Measurements from ENCODE around the gene ZNF654.
A peak's percentile ranks its signal among the peaks of the same experiment; 100 is the strongest.

Gene ZNF654

DNA sequence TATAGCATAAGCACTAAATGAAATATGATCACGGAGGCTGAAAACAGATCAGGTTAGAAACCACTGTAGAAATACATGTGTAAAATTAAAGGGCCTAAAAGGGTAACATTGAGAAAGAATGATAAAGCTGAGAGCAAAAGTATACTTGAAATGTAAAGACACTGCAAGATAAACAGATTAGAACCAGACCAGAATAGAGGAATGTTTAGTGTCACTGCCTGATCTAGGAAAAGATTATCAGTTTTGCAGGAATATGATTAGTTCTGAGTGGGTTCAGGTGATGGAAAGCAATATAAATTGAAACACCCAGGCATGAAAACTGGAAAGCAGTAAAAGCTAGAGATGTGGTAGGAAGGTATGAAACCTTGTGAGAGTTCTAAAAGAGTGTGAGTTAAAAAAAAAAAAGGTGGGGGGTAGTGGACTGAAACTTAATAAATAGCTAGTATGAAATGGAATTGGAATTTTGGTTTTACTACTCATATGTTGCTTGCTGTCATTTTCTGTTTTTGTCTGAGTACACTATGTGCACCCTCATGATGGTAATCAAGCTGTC, 74.7 kb downstream of the ZNF654 start:
- Histone ChIP-seq H3K4me3 (ENCODE audit: low read length in 2 of 2) (no peak overlapping the region), H3K27ac (ENCODE audit: low read length) (no peak overlapping the region), H3K4me1 (ENCODE audit: control insufficient read depth, insufficient read depth, low read length) (no peaks in the 10 kb centered on the region), H3K9ac (ENCODE audit: low read length in 2 of 2) (no peak overlapping the region), H3K36me3 (ENCODE audit: control insufficient read depth in 2 of 2, insufficient read depth in 2 of 2, low read length in 2 of 2) (peaks cover 0 to 3% of the 10 kb centered on the region in 2 donors), H3K27me3 (ENCODE audit: control insufficient read depth in 1 of 2, insufficient read depth in 2 of 2, low read length in 2 of 2) (no peaks in the 10 kb centered on the region), H3K9me3 (ENCODE audit: control insufficient read depth in 2 of 2, low read length in 2 of 2) (no peaks in the 10 kb centered on the region)

DNA sequence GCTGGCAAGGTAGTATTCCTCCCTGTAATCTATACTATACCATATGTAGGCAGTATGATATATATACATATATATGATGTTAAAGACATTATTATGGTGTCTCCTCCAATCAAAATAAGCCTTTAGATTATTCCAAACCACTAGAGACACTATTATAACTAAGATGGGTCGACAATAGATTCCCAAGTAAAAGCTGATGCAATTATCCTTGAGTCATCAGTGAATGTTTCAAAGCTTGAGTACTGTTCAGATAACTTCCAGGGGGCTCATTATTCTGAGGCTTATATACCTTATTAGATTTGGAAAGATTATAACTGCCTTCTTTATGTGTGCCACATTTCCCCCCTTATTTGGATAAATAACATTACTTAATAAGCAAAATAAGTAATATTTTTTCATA, 78.8 kb downstream of the ZNF654 start:
- no peaks in the 10 kb centered on the region for H3K4me1 ChIP-seq (ENCODE audit: control insufficient read depth, insufficient read depth, low read length)
- H3K9me3 ChIP-seq (ENCODE audit: control insufficient read depth in 2 of 2, low read length in 2 of 2): no peaks in the 10 kb centered on the region

DNA sequence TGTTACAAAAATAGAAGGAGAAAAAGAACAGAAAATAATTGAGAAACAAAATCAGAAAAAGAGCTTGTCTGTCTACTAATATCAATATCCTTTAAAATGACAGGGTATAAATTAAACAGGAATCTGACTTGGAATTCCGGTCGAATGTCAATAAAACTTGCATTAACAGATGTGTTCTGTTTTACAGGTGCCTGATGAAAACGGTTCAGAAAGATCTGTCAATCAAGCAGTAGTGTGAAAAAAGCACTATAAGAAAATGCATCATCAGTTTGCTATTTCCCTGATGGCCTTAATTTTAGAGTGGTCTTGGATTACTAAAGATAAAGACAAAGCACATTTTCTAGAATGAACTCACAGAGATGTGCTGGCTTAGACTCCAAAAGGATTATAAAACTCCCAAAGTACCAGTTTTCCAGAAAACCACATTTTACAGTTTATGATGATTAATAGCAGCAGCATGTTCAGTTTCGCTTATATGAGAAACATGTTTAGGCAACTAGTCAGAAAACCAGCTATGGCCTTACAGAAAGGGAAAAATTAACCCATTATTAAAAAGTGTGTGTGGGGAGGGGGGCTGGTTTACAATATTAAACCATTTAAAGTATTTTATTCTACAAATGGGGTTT, 82.5 kb downstream of the ZNF654 start:
- no peaks in the 10 kb centered on the region for H3K4me1 ChIP-seq (ENCODE audit: control insufficient read depth, insufficient read depth, low read length)
- H3K27ac ChIP-seq (ENCODE audit: low read length): no peak overlapping the region
- H3K36me3 ChIP-seq (ENCODE audit: control insufficient read depth in 2 of 2, insufficient read depth in 2 of 2, low read length in 2 of 2): peaks cover 4 to 20% of the 10 kb centered on the region in 2 donors
- H3K9me3 ChIP-seq (ENCODE audit: control insufficient read depth in 2 of 2, low read length in 2 of 2): no peaks in the 10 kb centered on the region
- no peak overlapping the region for H3K4me3 ChIP-seq (ENCODE audit: low read length in 2 of 2)
- no peaks in the 10 kb centered on the region for H3K27me3 ChIP-seq (ENCODE audit: control insufficient read depth in 1 of 2, insufficient read depth in 2 of 2, low read length in 2 of 2)
- no peak overlapping the region for H3K9ac ChIP-seq (ENCODE audit: low read length in 2 of 2)

More for the DNA sequence above, 78.8 kb downstream of the ZNF654 start:
- no peak overlapping the region for H3K9ac ChIP-seq (ENCODE audit: low read length in 2 of 2)
- no peak overlapping the region for H3K27ac ChIP-seq (ENCODE audit: low read length)
- H3K36me3 ChIP-seq (ENCODE audit: control insufficient read depth in 2 of 2, insufficient read depth in 2 of 2, low read length in 2 of 2): peaks cover 4 to 23% of the 10 kb centered on the region in 2 donors
- H3K4me3 ChIP-seq (ENCODE audit: low read length in 2 of 2): no peak overlapping the region
- H3K27me3 ChIP-seq (ENCODE audit: control insufficient read depth in 1 of 2, insufficient read depth in 2 of 2, low read length in 2 of 2): no peaks in the 10 kb centered on the region

DNA sequence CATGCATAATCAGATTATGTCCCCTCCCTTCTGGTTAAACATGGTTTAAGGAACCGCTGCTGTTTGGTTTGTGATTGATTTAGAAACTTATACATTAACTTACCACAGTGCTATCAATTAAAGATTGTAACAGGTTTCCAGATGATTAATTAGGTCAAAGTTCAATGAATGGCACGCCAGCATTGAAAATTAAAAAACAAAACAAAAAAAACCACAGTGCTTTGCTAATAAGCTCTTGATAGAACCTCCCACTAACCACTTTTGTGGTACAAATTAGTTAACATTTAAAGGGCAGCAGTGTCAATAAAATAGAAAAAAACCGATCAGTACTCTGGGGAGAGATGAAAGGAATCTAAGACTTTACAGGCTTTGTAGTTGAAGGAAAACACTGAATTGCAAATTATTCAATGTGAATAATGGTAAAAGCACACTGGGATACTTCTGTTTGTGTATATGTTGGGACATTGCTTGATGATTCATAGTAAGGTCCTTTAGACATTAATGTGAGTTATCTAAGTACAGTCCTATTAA, 83.1 kb downstream of the ZNF654 start:
- H3K4me1 ChIP-seq (ENCODE audit: control insufficient read depth, insufficient read depth, low read length): no peaks in the 10 kb centered on the region
- peaks cover 4 to 20% of the 10 kb centered on the region in 2 donors for H3K36me3 ChIP-seq (ENCODE audit: control insufficient read depth in 2 of 2, insufficient read depth in 2 of 2, low read length in 2 of 2)
- H3K9me3 ChIP-seq (ENCODE audit: control insufficient read depth in 2 of 2, low read length in 2 of 2): no peaks in the 10 kb centered on the region
- H3K27me3 ChIP-seq (ENCODE audit: control insufficient read depth in 1 of 2, insufficient read depth in 2 of 2, low read length in 2 of 2): no peaks in the 10 kb centered on the region
- H3K9ac ChIP-seq (ENCODE audit: low read length in 2 of 2): no peak overlapping the region
- H3K4me3 ChIP-seq (ENCODE audit: low read length in 2 of 2): no peak overlapping the region
- no peak overlapping the region for H3K27ac ChIP-seq (ENCODE audit: low read length)

DNA sequence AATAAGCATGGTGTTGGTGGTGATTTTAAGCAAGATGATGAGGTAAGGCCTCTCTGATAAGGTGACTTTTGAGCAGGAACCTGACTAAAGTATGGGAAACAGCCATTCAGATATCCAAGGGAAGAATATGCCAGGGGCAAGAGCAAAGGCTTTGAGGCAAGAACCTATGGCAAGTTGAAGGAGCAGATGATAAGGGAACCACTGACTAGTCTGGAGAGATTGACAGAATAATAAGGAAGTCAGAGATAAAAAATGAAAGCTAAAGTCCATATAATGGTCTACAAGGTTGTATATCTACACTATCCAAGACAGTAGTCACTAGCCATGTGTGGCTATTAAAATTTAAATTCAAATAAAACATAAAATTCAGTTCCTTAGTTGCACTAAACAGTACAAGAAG, 88.2 kb downstream of the ZNF654 start:
- no peak overlapping the region for H3K9ac ChIP-seq (ENCODE audit: low read length in 2 of 2)
- H3K4me1 ChIP-seq (ENCODE audit: control insufficient read depth, insufficient read depth, low read length): peaks cover 4% of the 10 kb centered on the region
- H3K27ac ChIP-seq (ENCODE audit: low read length): no peak overlapping the region
- no peaks in the 10 kb centered on the region for H3K27me3 ChIP-seq (ENCODE audit: control insufficient read depth in 1 of 2, insufficient read depth in 2 of 2, low read length in 2 of 2)
- H3K4me3 ChIP-seq (ENCODE audit: low read length in 2 of 2): no peak overlapping the region
- H3K36me3 ChIP-seq (ENCODE audit: control insufficient read depth in 2 of 2, insufficient read depth in 2 of 2, low read length in 2 of 2): no peaks in the 10 kb centered on the region
- H3K9me3 ChIP-seq (ENCODE audit: control insufficient read depth in 2 of 2, low read length in 2 of 2): no peaks in the 10 kb centered on the region

DNA sequence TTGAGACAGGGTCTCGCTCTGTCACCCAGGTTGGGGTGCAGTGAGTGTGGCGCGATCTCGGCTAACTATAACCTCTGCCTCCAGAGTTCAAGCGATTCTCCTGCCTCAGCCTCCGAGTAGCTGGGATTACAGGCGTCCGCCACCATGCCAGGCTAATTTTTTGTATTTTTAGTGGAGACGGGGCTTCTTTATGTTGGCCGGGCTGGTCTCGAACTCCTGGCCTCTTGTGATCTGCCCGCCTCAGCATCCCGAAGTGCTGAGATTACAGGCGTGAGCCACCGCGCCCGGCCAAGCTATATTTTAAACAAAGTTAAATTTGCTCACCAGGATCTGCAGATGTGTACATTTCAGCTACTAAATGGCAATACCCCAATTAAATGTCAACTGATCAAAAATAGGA, 89.6 kb downstream of the ZNF654 start:
- Histone ChIP-seq H3K9ac (ENCODE audit: low read length in 2 of 2) (no peak overlapping the region), H3K27me3 (ENCODE audit: control insufficient read depth in 1 of 2, insufficient read depth in 2 of 2, low read length in 2 of 2) (no peaks in the 10 kb centered on the region), H3K4me3 (ENCODE audit: low read length in 2 of 2) (peak overlapping the region; percentile 75 to 99), H3K27ac (ENCODE audit: low read length) (no peak overlapping the region), H3K4me1 (ENCODE audit: control insufficient read depth, insufficient read depth, low read length) (peaks cover 4% of the 10 kb centered on the region), H3K36me3 (ENCODE audit: control insufficient read depth in 2 of 2, insufficient read depth in 2 of 2, low read length in 2 of 2) (peaks cover 0 to 3% of the 10 kb centered on the region in 2 donors), H3K9me3 (ENCODE audit: control insufficient read depth in 2 of 2, low read length in 2 of 2) (no peaks in the 10 kb centered on the region)

DNA sequence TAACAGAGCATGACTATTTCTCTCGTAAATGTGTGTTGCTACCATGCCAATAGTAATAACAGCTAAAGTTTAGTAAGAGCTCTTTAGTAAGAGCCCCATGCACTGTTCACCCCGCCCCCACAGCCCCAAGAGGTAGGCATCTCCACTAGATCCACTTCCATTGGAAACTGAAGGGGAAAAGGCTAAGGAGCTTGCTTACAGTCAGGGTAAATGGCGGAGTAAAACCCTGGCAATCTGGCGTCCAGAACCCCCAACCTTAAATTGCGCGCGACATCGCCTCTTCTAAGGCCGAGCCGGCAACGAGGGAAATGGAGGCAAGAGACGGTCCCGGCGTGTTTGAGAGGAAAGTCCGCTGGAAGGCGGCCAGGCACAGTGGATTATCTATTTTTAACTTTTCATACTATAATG, 90.0 kb downstream of the ZNF654 start:
- Histone ChIP-seq H3K27ac (ENCODE audit: low read length) (no peak overlapping the region), H3K27me3 (ENCODE audit: control insufficient read depth in 1 of 2, insufficient read depth in 2 of 2, low read length in 2 of 2) (no peaks in the 10 kb centered on the region), H3K9me3 (ENCODE audit: control insufficient read depth in 2 of 2, low read length in 2 of 2) (no peaks in the 10 kb centered on the region), H3K4me1 (ENCODE audit: control insufficient read depth, insufficient read depth, low read length) (peaks cover 4% of the 10 kb centered on the region), H3K36me3 (ENCODE audit: control insufficient read depth in 2 of 2, insufficient read depth in 2 of 2, low read length in 2 of 2) (peaks cover 0 to 3% of the 10 kb centered on the region in 2 donors), H3K9ac (ENCODE audit: low read length in 2 of 2) (peak overlapping the region; percentile 90 to 97), H3K4me3 (ENCODE audit: low read length in 2 of 2) (peak overlapping the region; percentile 75 to 99)

DNA sequence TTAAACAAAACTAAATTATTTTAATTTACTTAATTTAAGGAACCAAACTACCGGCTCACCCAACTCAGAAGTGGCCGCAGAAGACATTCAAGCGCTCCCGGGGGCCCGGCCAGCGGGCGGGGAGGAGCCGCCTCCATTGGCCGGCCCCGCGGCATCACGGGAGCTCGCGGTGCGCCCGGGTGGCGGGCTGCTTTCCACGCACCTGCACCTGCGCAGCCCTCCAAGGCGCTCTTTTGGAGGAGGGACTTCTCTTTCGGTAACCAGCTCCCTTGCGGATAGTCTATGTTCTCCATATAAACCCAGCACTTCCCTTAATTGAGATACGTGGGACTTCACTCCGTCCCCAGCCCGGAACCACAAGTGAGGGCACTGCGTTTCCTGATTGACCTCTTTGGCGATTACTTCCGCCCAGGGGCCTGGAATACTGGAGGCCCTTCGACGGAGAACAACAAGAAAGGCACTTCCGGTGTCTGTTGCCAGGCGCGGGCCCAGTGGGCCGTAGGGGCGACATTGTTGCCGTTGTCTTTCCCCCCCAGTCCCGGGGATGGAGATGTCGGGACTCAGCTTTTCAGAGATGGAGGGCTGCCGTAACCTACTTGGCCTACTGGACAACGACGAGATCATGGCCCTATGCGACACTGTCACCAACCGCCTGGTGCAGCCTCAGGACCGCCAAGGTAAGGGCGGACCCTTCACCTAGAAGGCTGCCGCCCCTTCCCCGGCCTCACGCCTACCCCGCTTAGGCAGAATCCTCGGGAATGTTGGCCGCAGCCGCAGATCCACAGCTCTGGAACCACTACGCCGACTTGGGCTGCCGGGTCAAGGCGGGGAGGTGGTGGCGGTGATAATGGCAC, 90.7 kb downstream of the ZNF654 start, which contains the start of gene C3orf38:
Gene C3orf38, plus strand, starts transcription at position 451 of the 854 bp plus-strand sequence. Its CDS starts 94 bp downstream, at position 545.
- no peaks in the 10 kb centered on the region for H3K27me3 ChIP-seq (ENCODE audit: control insufficient read depth in 1 of 2, insufficient read depth in 2 of 2, low read length in 2 of 2)
- peak within 1 kb of the TSS; percentile 90 to 97 for H3K9ac ChIP-seq (ENCODE audit: low read length in 2 of 2)
- peaks cover 0 to 7% of the 10 kb centered on the region in 2 donors for H3K36me3 ChIP-seq (ENCODE audit: control insufficient read depth in 2 of 2, insufficient read depth in 2 of 2, low read length in 2 of 2)
- H3K9me3 ChIP-seq (ENCODE audit: control insufficient read depth in 2 of 2, low read length in 2 of 2): no peaks in the 10 kb centered on the region
- H3K4me1 ChIP-seq (ENCODE audit: control insufficient read depth, insufficient read depth, low read length): peaks cover 4% of the 10 kb centered on the region
- peak within 1 kb of the TSS; percentile 80 for H3K27ac ChIP-seq (ENCODE audit: low read length)
- H3K4me3 ChIP-seq (ENCODE audit: low read length in 2 of 2): peak within 1 kb of the TSS; percentile 75 to 99

DNA sequence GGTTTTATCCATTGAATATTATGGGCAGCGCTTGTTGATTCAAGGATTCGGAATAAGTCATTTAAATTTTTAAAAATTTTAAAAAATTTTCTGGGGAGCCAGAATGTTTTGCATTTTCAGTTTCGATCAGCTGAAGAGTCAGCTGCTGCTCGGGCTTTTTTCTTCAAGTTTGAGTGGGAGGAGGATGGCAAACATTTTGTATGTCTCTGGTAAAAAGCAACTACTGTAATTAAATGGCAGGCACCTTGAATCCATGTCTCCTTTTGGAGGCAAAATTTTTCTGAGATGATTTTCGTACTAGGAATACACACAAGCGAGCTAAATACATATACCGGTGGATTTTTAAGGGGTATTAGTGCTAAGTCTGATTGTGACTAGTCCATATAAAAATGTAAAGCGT, 91.3 kb downstream of the ZNF654 start:
- H3K27me3 ChIP-seq (ENCODE audit: control insufficient read depth in 1 of 2, insufficient read depth in 2 of 2, low read length in 2 of 2): no peaks in the 10 kb centered on the region
- H3K4me1 ChIP-seq (ENCODE audit: control insufficient read depth, insufficient read depth, low read length): peaks cover 4% of the 10 kb centered on the region
- peak overlapping the region; percentile 90 to 97 for H3K9ac ChIP-seq (ENCODE audit: low read length in 2 of 2)
- peaks cover 0 to 7% of the 10 kb centered on the region in 2 donors for H3K36me3 ChIP-seq (ENCODE audit: control insufficient read depth in 2 of 2, insufficient read depth in 2 of 2, low read length in 2 of 2)
- H3K4me3 ChIP-seq (ENCODE audit: low read length in 2 of 2): peak overlapping the region; percentile 75 to 99
- peak overlapping the region; percentile 80 for H3K27ac ChIP-seq (ENCODE audit: low read length)
- no peaks in the 10 kb centered on the region for H3K9me3 ChIP-seq (ENCODE audit: control insufficient read depth in 2 of 2, low read length in 2 of 2)

DNA sequence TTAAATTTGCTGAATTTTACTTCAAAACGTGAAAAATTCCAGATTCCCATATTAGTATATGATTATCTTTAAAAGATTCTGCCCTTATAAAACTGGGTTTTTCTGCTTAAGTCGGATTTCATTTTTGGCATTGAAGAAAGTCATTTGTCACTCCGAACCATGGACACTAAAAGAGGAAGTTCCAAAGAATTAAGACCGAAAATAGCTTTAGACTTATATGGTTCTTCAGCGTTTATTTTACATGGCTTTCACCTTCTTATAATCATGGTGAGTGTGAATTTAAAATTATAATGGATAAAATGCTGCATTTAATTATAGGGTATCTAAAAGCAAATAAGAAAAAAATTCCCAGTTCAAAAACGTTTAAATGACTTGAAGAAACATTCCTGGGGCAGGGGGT, 91.8 kb downstream of the ZNF654 start:
- no peaks in the 10 kb centered on the region for H3K9me3 ChIP-seq (ENCODE audit: control insufficient read depth in 2 of 2, low read length in 2 of 2)
- no peak overlapping the region for H3K27ac ChIP-seq (ENCODE audit: low read length)
- H3K36me3 ChIP-seq (ENCODE audit: control insufficient read depth in 2 of 2, insufficient read depth in 2 of 2, low read length in 2 of 2): peaks cover 0 to 7% of the 10 kb centered on the region in 2 donors
- peak overlapping the region; percentile 90 to 97 for H3K9ac ChIP-seq (ENCODE audit: low read length in 2 of 2)
- H3K4me1 ChIP-seq (ENCODE audit: control insufficient read depth, insufficient read depth, low read length): peaks cover 4% of the 10 kb centered on the region
- H3K4me3 ChIP-seq (ENCODE audit: low read length in 2 of 2): peak overlapping the region; percentile 75 to 99
- no peaks in the 10 kb centered on the region for H3K27me3 ChIP-seq (ENCODE audit: control insufficient read depth in 1 of 2, insufficient read depth in 2 of 2, low read length in 2 of 2)

Measured in stomach smooth muscle (tissue), 2 donors.